HEK293T (cell line): ENCODE results near the gene PRKAR1B.

Experiments
- BHLHE40 ChIP-seq: fragments of 450-650 bp; IDR thresholded peaks from 2 replicates; pipeline ENCODE4 v1.6.1; 2016; ENCODE audit warnings: mild to moderate bottlenecking, moderate library complexity, borderline replicate concordance
- CTBP1 ChIP-seq: fragments of 450-650 bp; IDR thresholded peaks from 2 replicates; pipeline ENCODE4 v1.6.1; 2016; ENCODE audit warnings: borderline replicate concordance
- ELF4 ChIP-seq: fragments of 450-650 bp; IDR thresholded peaks from 2 replicates; pipeline ENCODE4 v1.6.1; 2017; ENCODE audit warnings: antibody characterized with exemption
- FOXA1 ChIP-seq: fragments of 450-650 bp; IDR thresholded peaks from 2 replicates; pipeline ENCODE4 v1.6.1; 2016; ENCODE audit warnings: mild to moderate bottlenecking
- FOXK2 ChIP-seq: fragments of 450-650 bp; IDR thresholded peaks from 2 replicates; pipeline ENCODE4 v1.6.1; 2016; ENCODE audit warnings: mild to moderate bottlenecking
- HDGF ChIP-seq: fragments of 450-650 bp; IDR thresholded peaks from 2 replicates; pipeline ENCODE4 v1.6.1; 2017; ENCODE audit warnings: antibody characterized with exemption, borderline replicate concordance
- L3MBTL2 ChIP-seq: fragments of 450-650 bp; conservative IDR thresholded peaks from 2 replicates; pipeline ENCODE4 v1.6.1; 2016; ENCODE audit warnings: mild to moderate bottlenecking
- LEF1 ChIP-seq: fragments of 450-650 bp; IDR thresholded peaks from 2 replicates; pipeline ENCODE4 v1.6.1; 2017; ENCODE audit warnings: mild to moderate bottlenecking, borderline replicate concordance
- NFRKB ChIP-seq: fragments of 450-650 bp; IDR thresholded peaks from 2 replicates; pipeline ENCODE4 v1.6.1; 2016; ENCODE audit warnings: mild to moderate bottlenecking, moderate library complexity
- PKNOX1 ChIP-seq: fragments of 450-650 bp; IDR thresholded peaks from 2 replicates; pipeline ENCODE4 v1.6.1; 2016
- SP1 ChIP-seq: fragments of 450-650 bp; IDR thresholded peaks from 2 replicates; pipeline ENCODE4 v1.6.1; 2017
- SUZ12 ChIP-seq: fragments of 450-650 bp; IDR thresholded peaks from 2 replicates; pipeline ENCODE4 v1.6.1; 2016; ENCODE audit warnings: mild to moderate bottlenecking
- ZNF384 ChIP-seq: fragments of 450-650 bp; IDR thresholded peaks from 2 replicates; pipeline ENCODE4 v1.6.1; 2016

- TF ChIP-seq BHLHE40 (no peak), ELF4 (no peak), ZNF384 (no peak), SP1 (no peak), CTBP1 (no peak), FOXK2 (no peak), SUZ12 (no peak), NFRKB (no peak), FOXA1 (no peak), LEF1 (no peak), PKNOX1 (no peak), HDGF (no peak), L3MBTL2 (no peak)
Measured at GRCh38 chr7:541661-542060, 185.4 kb downstream of the PRKAR1B start.
